Epidermal melanocyte (primary cell): Measurements from ENCODE around the gene GAPVD1.

ENCODE experiments used
- DNase-seq: peaks from one replicate; pipeline ENCODE4 v3.0.0; 2011; ENCODE audit warnings: low spot score; ENCODE audit not compliant: insufficient read length

The GAPVD1 gene

DNA sequence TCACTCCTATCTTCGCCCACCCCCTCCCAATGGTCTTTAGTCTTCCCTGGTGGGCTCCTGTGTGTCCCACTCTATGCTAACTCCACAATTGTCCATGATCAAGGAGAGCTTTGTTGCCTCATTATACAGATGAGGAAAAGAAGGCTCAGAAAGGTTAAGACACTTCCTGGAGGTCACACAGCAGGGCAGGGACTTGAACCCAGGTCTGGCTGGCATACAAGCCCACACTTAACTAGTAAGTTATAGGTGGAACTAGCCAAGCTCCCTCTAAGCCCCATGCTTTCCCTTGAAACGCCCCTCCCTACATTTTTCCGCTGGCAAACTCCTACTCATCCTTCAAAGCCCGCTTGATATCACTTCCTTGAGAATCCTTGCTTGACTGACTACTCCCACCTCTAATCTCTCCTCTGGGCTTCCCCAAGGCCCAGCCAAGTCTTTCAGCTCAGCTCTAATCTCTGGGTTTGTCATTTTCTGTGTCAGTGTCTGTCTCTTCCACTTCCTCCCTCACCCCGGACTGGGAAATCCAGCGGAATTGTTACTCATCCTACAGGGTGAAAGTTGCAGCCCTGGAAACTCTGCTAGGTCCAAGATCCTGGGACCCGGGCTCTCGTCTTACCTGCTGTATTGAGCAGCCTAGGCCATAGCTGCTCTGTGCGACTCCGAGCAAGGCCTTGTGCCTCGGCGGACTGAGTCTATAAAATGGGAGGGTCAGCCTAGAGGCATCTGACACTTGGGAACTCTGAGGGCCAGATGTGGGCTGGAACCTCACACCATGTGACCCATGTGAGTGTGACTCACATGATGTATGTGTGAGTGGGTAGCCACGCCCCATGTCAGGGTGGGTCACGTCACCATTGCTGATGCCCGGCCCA lies 144.5 kb downstream of the GAPVD1 start:
- DNase-seq = no peak

DNA sequence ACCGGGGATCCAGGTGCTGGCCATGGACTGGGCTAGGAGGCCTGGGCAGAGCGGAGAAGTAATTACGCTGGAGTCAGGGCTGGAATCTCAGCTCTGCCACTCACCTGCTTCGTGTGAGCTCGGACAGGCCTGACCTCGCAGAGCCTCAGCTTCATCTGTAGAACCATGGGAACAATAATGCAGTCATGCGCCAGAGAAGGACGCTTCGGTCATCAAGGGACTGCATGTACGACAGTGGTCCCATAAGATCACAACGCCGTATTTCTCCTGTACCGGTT lies 145.1 kb downstream of the GAPVD1 start:
- peak; percentile 9 for DNase-seq

DNA sequence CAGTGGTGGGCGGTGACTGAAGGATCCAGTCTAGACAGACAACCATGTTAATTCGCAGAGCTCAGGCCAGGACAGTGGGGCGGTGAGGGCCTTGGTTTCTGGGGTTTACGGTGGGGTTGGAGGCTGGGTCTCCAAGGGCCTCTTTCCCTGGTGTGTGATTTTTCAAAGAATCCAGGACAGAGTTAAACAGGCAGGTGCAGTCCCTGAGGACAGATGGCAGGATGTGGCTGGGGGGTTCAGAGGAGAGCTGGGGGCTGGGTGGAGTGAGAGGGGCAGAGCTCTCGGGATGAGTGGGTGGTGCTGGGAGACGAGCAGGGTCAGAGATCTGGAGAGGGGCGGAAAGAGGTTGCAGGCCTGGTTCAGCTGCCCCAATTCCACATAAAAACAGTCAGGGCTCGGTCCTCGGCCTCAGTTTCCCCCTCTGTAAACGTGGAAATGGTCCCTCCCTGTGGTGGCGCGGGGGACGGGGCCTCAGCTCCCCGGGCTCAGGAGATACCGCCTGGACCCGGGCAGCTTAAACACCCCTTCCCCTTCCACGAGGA lies 145.9 kb downstream of the GAPVD1 start:
- DNase-seq = peak; percentile 5

DNA sequence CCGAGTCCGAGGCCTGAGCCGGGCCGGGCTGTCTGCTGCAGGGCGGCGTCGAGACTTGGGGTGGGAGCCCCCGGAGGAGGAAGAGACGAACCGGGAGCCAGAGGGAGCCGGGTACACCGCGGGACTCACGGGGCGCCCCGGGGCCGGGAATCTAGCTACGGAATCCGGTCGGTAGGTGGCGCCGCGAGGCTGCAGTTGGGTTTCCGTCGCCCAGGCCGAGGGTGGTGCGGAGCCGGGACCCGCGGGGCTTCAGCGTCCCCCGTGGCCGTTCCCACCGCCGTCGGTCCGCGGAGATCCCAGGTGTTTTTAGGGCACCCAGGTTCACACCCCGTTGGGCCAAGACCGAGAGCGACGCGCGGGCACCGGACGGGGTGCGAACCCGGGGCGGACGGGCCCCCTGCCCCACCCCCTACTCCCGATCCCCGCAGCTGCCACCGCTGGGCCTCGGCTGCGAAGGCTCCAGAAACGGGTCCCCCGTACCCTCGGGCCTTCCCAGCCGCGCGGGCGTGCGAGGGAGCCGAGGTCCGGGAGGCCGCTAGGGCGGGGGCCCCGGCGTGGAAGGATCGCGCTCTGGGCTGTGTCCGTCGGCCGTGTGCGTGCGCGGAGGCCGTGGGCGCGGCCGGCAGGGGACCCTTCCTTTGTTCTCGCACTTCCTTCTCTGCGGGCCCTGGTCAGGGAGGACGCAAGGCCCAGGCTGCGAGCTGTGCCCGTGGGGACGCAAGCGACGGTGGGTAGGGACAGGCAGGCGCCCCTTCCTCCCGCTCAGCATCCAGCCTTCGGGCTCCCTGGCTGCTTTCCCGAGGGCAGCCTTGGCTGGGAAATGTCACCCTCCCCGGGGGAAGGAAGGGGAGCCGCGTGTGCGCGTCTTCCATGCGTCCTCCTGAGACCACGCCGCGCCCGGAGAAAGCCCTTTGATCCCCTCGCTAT lies 146.6 kb downstream of the GAPVD1 start:
- DNase-seq = peak; percentile 91

DNA sequence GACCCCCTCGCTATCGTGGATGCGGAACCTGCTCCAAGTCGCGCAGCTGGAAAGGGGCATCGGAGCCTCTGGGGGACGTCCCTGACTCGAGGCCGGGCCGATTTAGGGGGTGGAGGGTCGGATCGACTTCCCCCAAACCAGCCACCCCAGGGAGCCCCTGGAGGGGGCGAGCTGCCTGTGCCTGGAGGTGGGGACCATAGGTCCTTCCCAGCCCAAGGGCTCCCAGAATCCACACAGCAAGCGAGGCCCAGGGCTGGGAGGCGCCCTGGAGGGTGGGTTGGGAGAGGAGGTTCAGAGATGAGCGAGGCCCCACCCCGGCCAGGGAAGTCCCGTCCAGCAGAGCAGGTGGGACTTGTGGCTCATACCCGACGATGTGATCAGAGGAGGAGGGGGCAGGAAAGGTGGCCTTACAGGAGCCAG lies 147.6 kb downstream of the GAPVD1 start:
- DNase-seq = no peak

DNA sequence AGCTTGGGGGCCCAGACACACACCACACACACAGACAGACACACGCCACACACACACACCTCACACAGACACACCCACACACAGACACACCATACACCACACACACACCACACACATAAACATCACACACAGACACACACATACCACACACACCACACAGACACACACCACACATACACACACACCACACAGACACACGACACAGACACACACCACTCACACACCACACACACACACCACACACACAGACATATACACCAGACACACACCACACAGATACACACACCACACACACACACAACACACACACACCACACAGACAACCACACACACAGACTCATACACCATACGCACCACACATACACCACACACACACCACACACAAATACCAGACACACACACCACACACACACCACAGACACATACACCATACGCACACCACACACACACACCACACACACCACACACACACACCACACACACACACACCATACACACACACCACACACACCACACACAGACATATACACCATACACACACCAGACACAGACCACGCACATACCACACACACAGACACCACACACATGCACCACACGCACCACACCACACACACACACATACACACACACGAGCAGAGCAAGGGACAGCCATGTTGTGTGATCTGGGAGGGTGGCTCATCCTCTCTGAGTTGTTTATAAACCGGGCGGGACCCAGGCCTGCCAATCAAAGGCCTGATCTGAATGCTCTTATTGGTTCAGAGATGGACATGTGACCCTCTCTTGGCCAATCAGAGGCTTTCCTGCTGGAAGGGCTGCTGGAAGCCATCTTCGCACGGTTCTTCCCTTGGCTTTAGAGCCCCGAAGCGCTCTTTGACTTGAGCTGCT lies 148.3 kb downstream of the GAPVD1 start:
- DNase-seq = no peak

DNA sequence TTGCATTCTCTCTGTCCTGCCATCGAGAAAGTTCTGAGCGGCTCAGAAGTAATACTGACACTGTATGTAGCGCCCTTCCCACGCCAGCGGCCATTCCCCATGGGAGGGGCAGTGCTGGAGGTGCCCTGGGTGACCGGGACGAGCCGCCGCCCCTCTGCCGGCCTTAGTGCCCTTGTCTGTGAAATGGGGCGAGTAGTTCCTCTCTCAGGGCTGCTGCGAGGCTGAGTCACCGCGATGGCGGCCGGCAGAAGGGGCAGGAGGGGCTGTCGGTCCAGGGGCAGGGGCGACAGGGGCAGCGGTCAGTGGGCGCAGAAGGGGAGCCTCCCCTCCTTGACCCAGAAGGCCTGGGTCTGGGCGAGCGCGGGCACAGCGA lies 148.9 kb downstream of the GAPVD1 start:
- DNase-seq = no peak

DNA sequence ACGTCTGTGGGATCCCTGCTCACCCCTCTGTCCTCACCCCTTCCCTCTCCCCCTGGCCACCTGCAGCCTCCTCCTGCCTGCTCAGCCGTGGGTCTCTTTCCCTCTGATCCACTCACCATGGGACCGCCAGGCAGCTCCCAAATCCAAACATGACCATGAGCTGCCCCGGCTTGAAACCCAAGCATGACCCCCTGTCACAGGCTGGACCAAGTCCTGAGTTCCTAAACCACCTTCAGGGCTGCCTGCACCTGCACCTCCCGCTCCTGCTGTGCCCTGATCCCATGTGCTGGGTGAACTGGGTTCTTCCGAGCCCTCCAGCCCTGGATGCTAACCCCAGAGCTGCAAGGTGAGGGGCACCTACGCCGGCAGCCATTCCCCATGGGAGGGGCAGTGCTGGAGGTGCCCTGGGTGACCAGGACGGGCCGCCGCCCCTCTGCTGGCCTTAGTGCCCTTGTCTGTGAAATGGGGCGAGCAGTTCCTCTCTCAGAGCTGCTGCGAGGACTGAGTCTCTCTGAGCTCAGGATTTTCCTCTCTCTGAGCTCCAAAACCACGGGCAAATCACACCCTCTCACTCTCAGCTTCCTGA lies 149.6 kb downstream of the GAPVD1 start:
- DNase-seq = no peak

DNA sequence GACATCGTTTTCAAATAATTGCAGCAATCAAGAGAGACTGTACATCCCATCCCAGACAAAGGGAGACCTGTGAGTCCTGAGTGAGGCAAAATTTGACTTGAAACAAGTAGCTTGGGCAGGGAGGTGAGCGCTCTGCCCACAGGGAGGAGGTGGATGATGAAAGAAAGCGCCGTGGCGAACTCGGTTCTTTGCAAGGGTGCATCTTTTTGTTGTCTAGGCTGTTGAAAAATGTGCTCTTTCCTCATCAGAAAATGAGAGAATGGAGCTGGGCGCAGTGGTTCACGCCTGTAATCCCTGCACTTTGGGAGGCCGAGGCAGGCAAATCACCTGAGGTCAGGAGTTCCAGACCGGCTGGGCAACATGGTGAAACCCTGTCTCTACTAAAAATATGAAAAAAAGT lies 150.5 kb downstream of the GAPVD1 start:
- DNase-seq = no peak

DNA sequence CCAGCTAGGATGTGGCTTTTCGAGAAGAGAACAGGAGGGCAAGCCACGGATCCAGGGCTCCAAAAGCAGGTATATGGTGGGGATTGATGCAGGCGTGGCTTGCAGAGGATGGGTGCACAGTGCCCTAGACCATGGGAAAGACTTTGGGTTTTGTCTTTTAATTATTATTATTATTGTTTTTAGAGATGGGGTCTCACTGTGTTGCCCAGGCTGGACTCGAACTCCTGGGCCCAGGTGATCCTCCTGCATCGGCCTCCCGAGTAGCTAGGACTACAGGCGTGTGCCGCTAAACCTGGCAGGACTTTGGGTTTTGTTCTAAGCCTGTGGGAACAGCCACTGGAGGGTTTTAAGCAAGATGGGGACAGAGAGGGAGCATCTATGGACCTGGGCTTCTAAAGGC lies 152.0 kb downstream of the GAPVD1 start:
- DNase-seq = no peak

DNA sequence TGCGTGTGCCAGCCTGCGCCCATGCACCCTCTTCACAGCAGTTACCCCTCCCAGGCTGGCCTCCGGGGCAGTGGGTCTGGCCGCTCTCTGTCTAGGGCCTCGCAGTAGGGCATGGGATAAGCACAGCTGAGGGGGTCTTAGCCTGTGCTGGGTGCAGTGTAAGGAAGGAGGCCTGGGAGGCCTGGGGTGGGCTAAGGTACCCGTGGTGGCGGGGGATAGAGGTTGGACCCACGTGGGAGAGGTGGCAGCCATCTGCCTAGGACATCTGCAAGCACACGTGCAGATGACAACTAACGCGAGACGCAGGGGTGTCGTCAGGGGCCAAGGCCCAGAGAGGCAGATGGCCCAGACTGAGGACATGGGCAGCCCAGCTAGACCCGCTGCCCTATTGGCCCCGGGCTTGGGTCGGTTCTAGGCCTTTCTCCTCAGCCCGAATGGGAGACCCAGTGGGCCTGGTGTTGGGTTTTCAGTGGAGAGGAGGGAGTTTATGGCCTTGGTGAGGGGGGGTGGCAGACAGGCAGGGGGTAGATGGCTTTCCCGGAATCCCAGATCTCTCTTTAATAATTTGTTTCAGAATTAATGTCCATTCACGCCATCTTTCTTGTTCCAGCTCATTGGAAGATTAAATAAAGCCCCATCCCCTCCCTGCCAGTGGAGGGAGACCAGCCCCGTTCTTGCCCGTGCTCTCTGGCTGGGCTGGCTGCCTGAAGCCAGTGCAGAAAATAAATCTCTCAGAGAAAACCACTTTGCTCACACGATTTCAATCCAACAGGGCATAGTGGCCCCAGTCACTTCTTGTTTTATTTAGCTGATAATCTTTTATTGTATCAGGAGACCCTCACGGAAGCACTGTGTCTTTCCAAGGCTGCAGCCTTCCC lies 154.2 kb downstream of the GAPVD1 start:
- DNase-seq = no peak

DNA sequence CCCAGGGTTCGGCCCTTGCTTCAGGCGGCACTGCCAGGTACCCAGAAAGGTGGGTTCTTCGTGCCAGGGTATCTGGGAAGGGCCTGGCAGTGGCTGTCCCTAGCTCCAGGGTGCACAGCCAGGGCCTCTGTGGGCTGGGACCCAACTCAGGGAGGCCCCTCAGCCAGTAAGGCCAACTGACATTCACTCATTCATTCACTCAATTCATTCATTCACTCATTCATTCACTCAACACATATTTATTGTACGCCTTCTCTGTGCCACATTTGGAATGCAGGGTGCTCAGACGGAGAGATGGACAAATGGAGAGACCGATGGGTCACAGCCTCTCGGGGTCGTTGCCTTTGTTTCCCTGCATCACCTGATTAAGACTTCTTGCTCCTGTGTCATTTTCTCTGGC lies 154.9 kb downstream of the GAPVD1 start:
- DNase-seq = no peak
